GM18499 (cell line): ENCODE data around the gene GPX6.
"Not testable (repeated sequence)": the region's sequence is repeated elsewhere in the genome, so short reads cannot be mapped to it uniquely, and the experiment has no call there.

Source experiments
- ATAC-seq: cut with Tn5 transposase; IDR thresholded peaks from one replicate; pipeline ENCODE4 v1.9.1; 2021; ENCODE audit warnings: moderate number of reproducible peaks; ENCODE audit not compliant: insufficient read depth, unreplicated experiment

Gene GPX6

GRCh38 chr6:28515676-28516075, at the start of gene GPX6:
TSS of gene GPX6 (minus strand) at chr6:28515793. CDS start at chr6:28515743, 50 bp downstream.
- ATAC-seq = no peak

- no peak for ATAC-seq
These were observed 48.0 kb upstream of the GPX6 start for GRCh38 chr6:28563430-28564095.

- ATAC-seq = no peak
These were observed 43.0 kb upstream of the GPX6 start for GRCh38 chr6:28558629-28559028.

GRCh38 chr6:28555136-28555535, 39.5 kb upstream of the GPX6 start:
- ATAC-seq = no peak

- ATAC-seq = no peak
These were observed 38.6 kb upstream of the GPX6 start for GRCh38 chr6:28553986-28554881.

- ATAC-seq = no peak
These were observed 37.9 kb upstream of the GPX6 start for GRCh38 chr6:28553384-28553985.

GRCh38 chr6:28551891-28552666, 36.5 kb upstream of the GPX6 start:
- no peak for ATAC-seq

- ATAC-seq = not testable (repeated sequence)
These were observed 31.4 kb upstream of the GPX6 start for GRCh38 chr6:28547003-28547402.

GRCh38 chr6:28545955-28546354, 30.4 kb upstream of the GPX6 start:
- no peak for ATAC-seq

- no peak for ATAC-seq
These were observed 28.3 kb upstream of the GPX6 start for GRCh38 chr6:28543651-28544610.

GRCh38 chr6:28542440-28543296, 27.1 kb upstream of the GPX6 start:
- ATAC-seq = no peak

GRCh38 chr6:28541996-28542395, 26.4 kb upstream of the GPX6 start:
- no peak for ATAC-seq

- ATAC-seq = no peak
These were observed 22.0 kb upstream of the GPX6 start for GRCh38 chr6:28537509-28538140.

GRCh38 chr6:28537065-28537464, 21.5 kb upstream of the GPX6 start:
- no peak for ATAC-seq

- no peak for ATAC-seq
These were observed 19.3 kb upstream of the GPX6 start for GRCh38 chr6:28534875-28535274.

GRCh38 chr6:28534306-28534705, 18.7 kb upstream of the GPX6 start:
- ATAC-seq = no peak

GRCh38 chr6:28531479-28532128, 16.0 kb upstream of the GPX6 start:
- no peak for ATAC-seq
